KOPT-K1 (cell line): ENCODE data around the gene NECAP2.
A peak's percentile ranks its signal among the peaks of the same experiment; 100 is the strongest.
"Not testable (repeated sequence)": the region's sequence is repeated elsewhere in the genome, so short reads cannot be mapped to it uniquely, and the experiment has no call there.

ENCODE experiments used
- H3K27ac ChIP-seq: fragments of 200-600 bp; sonication (generic); 2 replicates; pipeline ENCODE4 v1.5.1; 2016; ENCODE audit warnings: antibody characterized with exemption, mild to moderate bottlenecking, low read depth, low read length; ENCODE audit not compliant: poor library complexity, severe bottlenecking
- H3K36me3 ChIP-seq: fragments of 200-600 bp; sonication (generic); 2 replicates; pipeline ENCODE4 v1.5.1; 2017; ENCODE audit warnings: antibody characterized with exemption, mild to moderate bottlenecking, low read length, moderate library complexity; ENCODE audit not compliant: insufficient read depth
- H3K9me3 ChIP-seq: fragments of 200-600 bp; sonication (generic); 2 replicates; pipeline ENCODE4 v1.5.1; 2017; ENCODE audit warnings: antibody characterized with exemption, low read length, mild to moderate bottlenecking; ENCODE audit not compliant: insufficient read depth, poor library complexity, severe bottlenecking

The NECAP2 gene

GRCh38 chr1:16492937-16493336 lies 52.4 kb downstream of the NECAP2 start:
- not testable (repeated sequence) for H3K9me3 ChIP-seq, H3K36me3 ChIP-seq, H3K27ac ChIP-seq

DNA sequence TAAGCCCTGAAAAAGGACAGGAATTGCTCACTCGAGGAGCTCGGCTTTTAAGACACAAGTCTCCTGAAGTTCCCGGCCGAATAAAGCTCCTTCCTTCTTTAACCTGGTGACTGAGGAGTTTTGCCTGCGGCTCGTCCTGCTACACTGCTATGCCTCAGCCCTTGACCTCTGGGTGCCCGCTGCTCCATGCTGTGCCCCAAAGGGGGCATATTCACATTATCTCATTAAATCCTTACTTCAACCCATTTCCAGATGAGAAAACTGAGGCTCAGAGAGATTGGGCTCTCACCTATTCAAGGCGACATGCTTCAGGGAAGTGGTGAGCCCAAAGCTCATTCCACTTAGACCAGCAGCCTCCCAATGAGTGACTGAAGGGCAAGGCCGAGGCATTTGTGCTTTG lies 53.2 kb downstream of the NECAP2 start:
- H3K27ac ChIP-seq, H3K9me3 ChIP-seq, H3K36me3 ChIP-seq: not testable (repeated sequence)

DNA sequence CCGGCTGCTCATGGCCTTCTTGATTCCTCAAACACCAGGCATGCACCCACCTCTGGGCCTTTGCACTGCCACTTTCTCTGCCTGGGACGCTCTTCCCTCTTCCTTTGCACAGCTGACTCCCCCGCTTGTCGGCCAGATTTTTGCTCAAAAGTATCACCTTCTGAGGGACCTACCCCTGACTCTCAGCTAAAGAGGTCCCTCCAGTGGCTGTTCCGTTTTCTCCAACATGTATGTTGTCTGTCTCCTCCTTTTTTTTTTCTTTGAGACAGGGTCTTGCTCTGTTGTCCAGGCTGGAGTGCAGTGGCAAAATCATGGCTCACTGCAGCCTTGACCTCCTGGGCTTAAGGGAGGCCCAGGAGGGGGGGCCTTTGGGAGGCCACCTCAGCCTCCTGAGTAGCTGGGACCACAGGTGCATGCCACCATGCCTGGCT lies 57.0 kb downstream of the NECAP2 start:
- not testable (repeated sequence) for H3K9me3 ChIP-seq, H3K36me3 ChIP-seq, H3K27ac ChIP-seq

GRCh38 chr1:16498047-16498446 lies 57.5 kb downstream of the NECAP2 start:
- H3K27ac ChIP-seq, result not testable (repeated sequence)

GRCh38 chr1:16498573-16499413 lies 58.3 kb downstream of the NECAP2 start:
- Histone ChIP-seq H3K9me3 (no peaks in the 10 kb centered on the region), H3K27ac (peak overlapping the region; percentile 54), H3K36me3 (no peaks in the 10 kb centered on the region)

More at GRCh38 chr1:16498047-16498446, 57.5 kb downstream of the NECAP2 start:
- H3K36me3 ChIP-seq, H3K9me3 ChIP-seq: not testable (repeated sequence)

GRCh38 chr1:16500466-16500865 lies 59.9 kb downstream of the NECAP2 start:
- H3K27ac ChIP-seq, H3K9me3 ChIP-seq, H3K36me3 ChIP-seq: not testable (repeated sequence)

DNA sequence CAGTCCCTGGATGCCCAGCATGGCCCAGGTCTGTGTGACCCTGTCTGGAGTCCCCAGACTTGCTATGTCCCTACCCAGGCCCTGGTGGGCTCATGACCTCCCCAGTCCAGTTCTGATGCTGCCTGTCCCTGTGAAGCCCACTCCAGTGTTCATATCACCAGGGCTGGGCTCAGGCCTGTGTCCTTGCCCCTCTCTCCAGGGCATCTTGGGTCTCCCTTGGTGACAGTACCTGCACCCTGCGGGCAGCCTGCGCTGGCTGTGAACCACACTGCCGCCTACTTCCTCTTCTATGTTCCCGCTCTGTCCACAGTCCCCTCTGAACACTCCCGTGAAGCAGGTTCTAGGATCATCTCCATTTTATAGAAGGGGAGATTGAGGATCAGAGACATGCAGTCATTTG lies 60.5 kb downstream of the NECAP2 start:
- not testable (repeated sequence) for H3K36me3 ChIP-seq, H3K9me3 ChIP-seq, H3K27ac ChIP-seq

- peaks cover 14% of the 10 kb centered on the region for H3K9me3 ChIP-seq
- not testable (repeated sequence) for H3K27ac ChIP-seq, H3K36me3 ChIP-seq
These were observed 60.9 kb downstream of the NECAP2 start for GRCh38 chr1:16501446-16501845.

DNA sequence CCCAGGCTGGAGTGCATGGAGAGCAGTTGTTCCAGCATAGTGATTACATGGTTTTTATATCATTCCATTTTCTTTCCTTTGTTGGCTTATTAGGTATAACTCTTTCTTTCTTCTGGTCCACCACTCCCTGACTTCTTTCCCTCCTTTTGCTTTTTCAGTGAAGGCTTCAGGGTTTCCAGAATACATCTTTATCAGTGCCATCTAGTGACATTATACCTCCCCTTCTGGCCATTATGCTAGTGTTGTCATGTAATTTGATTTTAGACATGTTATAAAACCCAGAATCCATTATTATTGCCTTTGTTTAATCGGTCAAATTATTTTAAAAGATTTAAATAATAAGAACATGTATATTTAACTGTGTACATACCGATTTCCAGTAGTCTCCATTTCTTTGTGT lies 63.0 kb downstream of the NECAP2 start:
- Histone ChIP-seq H3K36me3 (no peaks in the 10 kb centered on the region), H3K9me3 (peaks cover 16% of the 10 kb centered on the region), H3K27ac (no peak overlapping the region)

- not testable (repeated sequence) for H3K27ac ChIP-seq, H3K36me3 ChIP-seq
- peaks cover 16% of the 10 kb centered on the region for H3K9me3 ChIP-seq
These were observed 65.3 kb downstream of the NECAP2 start for GRCh38 chr1:16505870-16506269.

DNA sequence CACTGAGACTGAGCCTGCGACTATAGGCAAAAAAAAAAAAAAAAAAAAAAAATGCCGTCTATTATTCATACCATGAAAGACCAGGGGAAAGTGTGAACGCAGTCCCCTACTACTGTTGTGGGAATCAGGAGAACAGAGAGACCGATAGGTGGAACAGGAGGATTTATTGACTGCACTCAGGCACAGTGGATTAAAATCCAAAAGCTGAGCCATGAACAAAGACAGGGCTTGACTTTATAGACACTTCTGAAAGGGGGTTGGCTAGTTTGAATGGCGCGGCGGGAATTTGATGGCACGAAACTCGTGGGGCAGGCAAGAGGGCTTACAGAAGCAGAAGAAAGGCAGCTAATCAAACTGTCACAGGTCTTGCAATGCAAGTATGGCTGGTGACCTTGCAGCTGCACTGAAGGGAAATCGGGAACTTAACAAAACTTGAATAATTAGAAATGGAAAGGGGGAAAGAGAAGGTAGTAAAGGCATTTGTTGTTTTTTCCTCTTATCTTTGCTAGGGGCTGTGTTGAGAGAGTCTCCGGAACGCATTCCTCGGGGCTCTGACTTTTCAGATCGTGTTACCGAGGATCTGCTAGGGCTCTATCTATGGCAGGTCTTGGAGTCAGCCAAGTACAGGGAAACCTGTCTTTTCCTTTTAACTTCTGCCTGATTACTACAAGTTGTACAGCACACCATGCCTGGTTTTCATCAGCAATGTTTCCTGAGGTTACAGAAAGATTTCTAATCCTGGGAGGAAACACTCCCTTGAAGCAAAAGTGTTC lies 66.0 kb downstream of the NECAP2 start:
- H3K36me3 ChIP-seq, H3K27ac ChIP-seq: not testable (repeated sequence)
- peaks cover 16% of the 10 kb centered on the region for H3K9me3 ChIP-seq

DNA sequence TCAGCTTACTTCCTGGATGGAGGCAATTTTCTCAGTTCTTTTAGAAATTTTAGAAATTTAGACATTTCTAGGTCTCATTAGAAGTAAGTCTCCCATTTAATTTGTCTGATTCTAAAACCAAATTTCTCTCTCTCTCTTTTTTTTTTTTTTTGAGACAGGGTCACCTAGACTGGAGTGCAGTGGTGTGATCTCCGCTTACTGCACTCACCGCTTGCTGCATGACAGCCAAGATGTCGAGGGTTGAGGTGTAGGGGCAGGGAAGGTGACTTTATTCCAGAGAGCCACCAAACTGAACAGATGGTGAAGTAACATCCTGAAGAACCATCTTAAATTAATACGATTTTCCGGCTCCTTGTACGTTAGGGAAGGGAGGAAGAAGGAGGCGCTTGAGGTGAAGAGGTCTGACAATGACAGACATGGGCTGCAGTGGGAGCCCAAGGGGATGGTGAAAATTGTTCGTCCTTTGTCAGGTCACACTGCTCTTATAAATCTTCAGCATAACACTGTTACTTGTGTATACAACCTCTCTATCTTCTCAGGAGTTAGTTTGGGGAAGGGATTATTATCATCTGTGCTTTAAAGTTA lies 68.4 kb downstream of the NECAP2 start:
- H3K36me3 ChIP-seq, result not testable (repeated sequence)
- Histone ChIP-seq H3K27ac (peak overlapping the region; percentile 60), H3K9me3 (peaks cover 16% of the 10 kb centered on the region)
